RWPE2 (cell line): Measurements from ENCODE around the gene RHBDF2.

Experiments used
- ATAC-seq: fragments of 200-7000 bp; cut with Tn5 transposase; 3 replicates; pipeline ENCODE4 v1.9.1; 2021; ENCODE audit warnings: low read depth
- DNase-seq: peaks from one replicate; pipeline ENCODE4 v3.0.0-alpha.2; 2020; ENCODE audit warnings: low spot score
- H3K27ac ChIP-seq: fragments of 450-650 bp; 2 replicates; pipeline ENCODE4 v1.5.1; 2017; ENCODE audit warnings: mild to moderate bottlenecking; ENCODE audit not compliant: poor library complexity, severe bottlenecking
- H3K27me3 ChIP-seq: fragments of 250-450 bp; sonication (Bioruptor Pico); 2 replicates; pipeline ENCODE4 v1.5.1; 2021; ENCODE audit warnings: mild to moderate bottlenecking, moderate library complexity; ENCODE audit not compliant: insufficient read depth, poor library complexity, severe bottlenecking
- H3K36me3 ChIP-seq: fragments of 250-450 bp; sonication (Bioruptor Pico); 2 replicates; pipeline ENCODE4 v1.5.1; 2020; ENCODE audit warnings: low read depth, mild to moderate bottlenecking, moderate library complexity
- H3K4me1 ChIP-seq: fragments of 250-450 bp; sonication (Bioruptor Pico); 2 replicates; pipeline ENCODE4 v1.5.1; 2021; ENCODE audit warnings: mild to moderate bottlenecking, moderate library complexity; ENCODE audit not compliant: insufficient read depth, poor library complexity, severe bottlenecking
- H3K4me3 ChIP-seq: fragments of 250-450 bp; sonication (Bioruptor Pico); 2 replicates; pipeline ENCODE4 v1.5.1; 2021; ENCODE audit warnings: mild to moderate bottlenecking, moderate library complexity; ENCODE audit not compliant: severe bottlenecking
- H3K9me3 ChIP-seq: fragments of 250-450 bp; sonication (Bioruptor Pico); 2 replicates; pipeline ENCODE4 v1.5.1; 2021; ENCODE audit warnings: mild to moderate bottlenecking, moderate library complexity; ENCODE audit not compliant: severe bottlenecking
- CTCF ChIP-seq: fragments of 450-650 bp; IDR thresholded peaks from one replicate; pipeline ENCODE4 v1.5.1; 2017; ENCODE audit warnings: mild to moderate bottlenecking, moderate library complexity; ENCODE audit not compliant: poor library complexity, severe bottlenecking

Gene RHBDF2

GRCh38 chr17:76469991-76470739 is 31.1 kb downstream of the RHBDF2 start:
- Histone ChIP-seq H3K36me3 (peaks cover 21% of the 10 kb centered on the region; the same call in 1 of the 2 replicates), H3K27ac (no peak overlapping the region), H3K4me3 (no peak overlapping the region), H3K9me3 (no peaks in the 10 kb centered on the region), H3K27me3 (no peaks in the 10 kb centered on the region), H3K4me1 (no peaks in the 10 kb centered on the region)
- ATAC-seq (no peak), DNase-seq (no peak)
- TF ChIP-seq CTCF = no peak

- H3K9me3 ChIP-seq = no peaks in the 10 kb centered on the region
- H3K27ac ChIP-seq = no peak overlapping the region
- no peak for TF ChIP-seq CTCF
- no peak for ATAC-seq
- no peak overlapping the region for H3K4me3 ChIP-seq
- no peaks in the 10 kb centered on the region for H3K4me1 ChIP-seq
- no peaks in the 10 kb centered on the region for H3K27me3 ChIP-seq
- H3K36me3 ChIP-seq = peaks cover 20% of the 10 kb centered on the region; the same call in 1 of the 2 replicates
- no peak for DNase-seq
These were observed 31.9 kb downstream of the RHBDF2 start for GRCh38 chr17:76469076-76469990.

GRCh38 chr17:76468634-76469010 is 32.6 kb downstream of the RHBDF2 start:
- no peaks in the 10 kb centered on the region for H3K9me3 ChIP-seq
- no peak for ATAC-seq
- H3K4me1 ChIP-seq = no peaks in the 10 kb centered on the region
- TF ChIP-seq CTCF = no peak
- DNase-seq = no peak
- H3K27ac ChIP-seq = no peak overlapping the region
- peaks cover 13% of the 10 kb centered on the region; the same call in 1 of the 2 replicates for H3K36me3 ChIP-seq
- no peaks in the 10 kb centered on the region for H3K27me3 ChIP-seq
- H3K4me3 ChIP-seq = no peak overlapping the region

- DNase-seq = no peak
- H3K9me3 ChIP-seq = no peaks in the 10 kb centered on the region
- ATAC-seq = 0 out of 3 replicates have a peak, but pooled peaks have one; percentile 6
- H3K27me3 ChIP-seq = no peaks in the 10 kb centered on the region
- H3K4me3 ChIP-seq = no peak overlapping the region
- no peak for TF ChIP-seq CTCF
- no peak overlapping the region for H3K27ac ChIP-seq
- no peaks in the 10 kb centered on the region for H3K4me1 ChIP-seq
- peaks cover 7% of the 10 kb centered on the region; the same call in 1 of the 2 replicates for H3K36me3 ChIP-seq
These were observed 33.2 kb downstream of the RHBDF2 start for GRCh38 chr17:76467809-76468633.
